ENCODE data around the gene PRSS48.
"Not testable (repeated sequence)": the region's sequence is repeated elsewhere in the genome, so short reads cannot be mapped to it uniquely, and the experiment has no call there.

PRSS48 gene

GRCh38 chr4:151321586-151321985 is 44.6 kb downstream of the PRSS48 start:
- no peak for DNase-seq

- DNase-seq: not testable (repeated sequence)
These were observed 45.2 kb downstream of the PRSS48 start for GRCh38 chr4:151322161-151322560.

GRCh38 chr4:151322570-151322969 is 45.6 kb downstream of the PRSS48 start:
- DNase-seq: no peak

GRCh38 chr4:151323667-151324066 is 46.7 kb downstream of the PRSS48 start:
- DNase-seq: no peak

- DNase-seq: no peak
These were observed 47.3 kb downstream of the PRSS48 start for GRCh38 chr4:151324124-151324751.

- no peak for DNase-seq
These were observed 47.8 kb downstream of the PRSS48 start for GRCh38 chr4:151324752-151325110.

- no peak for DNase-seq
These were observed 48.4 kb downstream of the PRSS48 start, which contains the start of gene SH3D19 for GRCh38 chr4:151325111-151325948. Gene SH3D19, minus strand, starts transcription at chr4:151325605. Its CDS starts 253 bp downstream, at chr4:151325352.

GRCh38 chr4:151325949-151326246 is 48.9 kb downstream of the PRSS48 start:
- DNase-seq: peak; percentile 41

- DNase-seq: no peak
These were observed 52.5 kb downstream of the PRSS48 start for GRCh38 chr4:151329217-151330007.

GRCh38 chr4:151331276-151332042 is 54.5 kb downstream of the PRSS48 start:
- DNase-seq: no peak

GRCh38 chr4:151339467-151339866 is 62.5 kb downstream of the PRSS48 start:
- no peak for DNase-seq

GRCh38 chr4:151340751-151341385 is 63.9 kb downstream of the PRSS48 start:
- no peak for DNase-seq

Data from MV-4-11 (cell line).